RWPE2 (cell line): ENCODE measurements around the gene KDF1.

Experiments
- ATAC-seq: fragments of 200-7000 bp; cut with Tn5 transposase; 3 replicates; pipeline ENCODE4 v1.9.1; 2021; ENCODE audit warnings: low read depth
- DNase-seq: peaks from one replicate; pipeline ENCODE4 v3.0.0-alpha.2; 2020; ENCODE audit warnings: low spot score
- H3K27ac ChIP-seq: fragments of 450-650 bp; 2 replicates; pipeline ENCODE4 v1.5.1; 2017; ENCODE audit warnings: mild to moderate bottlenecking; ENCODE audit not compliant: poor library complexity, severe bottlenecking
- H3K27me3 ChIP-seq: fragments of 250-450 bp; sonication (Bioruptor Pico); 2 replicates; pipeline ENCODE4 v1.5.1; 2021; ENCODE audit warnings: mild to moderate bottlenecking, moderate library complexity; ENCODE audit not compliant: insufficient read depth, poor library complexity, severe bottlenecking
- H3K36me3 ChIP-seq: fragments of 250-450 bp; sonication (Bioruptor Pico); 2 replicates; pipeline ENCODE4 v1.5.1; 2020; ENCODE audit warnings: low read depth, mild to moderate bottlenecking, moderate library complexity
- H3K4me1 ChIP-seq: fragments of 250-450 bp; sonication (Bioruptor Pico); 2 replicates; pipeline ENCODE4 v1.5.1; 2021; ENCODE audit warnings: mild to moderate bottlenecking, moderate library complexity; ENCODE audit not compliant: insufficient read depth, poor library complexity, severe bottlenecking
- H3K4me3 ChIP-seq: fragments of 250-450 bp; sonication (Bioruptor Pico); 2 replicates; pipeline ENCODE4 v1.5.1; 2021; ENCODE audit warnings: mild to moderate bottlenecking, moderate library complexity; ENCODE audit not compliant: severe bottlenecking
- H3K9me3 ChIP-seq: fragments of 250-450 bp; sonication (Bioruptor Pico); 2 replicates; pipeline ENCODE4 v1.5.1; 2021; ENCODE audit warnings: mild to moderate bottlenecking, moderate library complexity; ENCODE audit not compliant: severe bottlenecking
- TF ChIP-seq, protein P1 (sequence below): fragments of 450-650 bp; IDR thresholded peaks from one replicate; pipeline ENCODE4 v1.5.1; 2017; ENCODE audit warnings: mild to moderate bottlenecking, moderate library complexity; ENCODE audit not compliant: poor library complexity, severe bottlenecking

The KDF1 gene

GRCh38 chr1:26998429-26999300 lies 38.4 kb upstream of the KDF1 start:
- DNase-seq (peak; percentile 94), ATAC-seq (peak; percentile 54)
- TF ChIP-seq, protein P1, sequence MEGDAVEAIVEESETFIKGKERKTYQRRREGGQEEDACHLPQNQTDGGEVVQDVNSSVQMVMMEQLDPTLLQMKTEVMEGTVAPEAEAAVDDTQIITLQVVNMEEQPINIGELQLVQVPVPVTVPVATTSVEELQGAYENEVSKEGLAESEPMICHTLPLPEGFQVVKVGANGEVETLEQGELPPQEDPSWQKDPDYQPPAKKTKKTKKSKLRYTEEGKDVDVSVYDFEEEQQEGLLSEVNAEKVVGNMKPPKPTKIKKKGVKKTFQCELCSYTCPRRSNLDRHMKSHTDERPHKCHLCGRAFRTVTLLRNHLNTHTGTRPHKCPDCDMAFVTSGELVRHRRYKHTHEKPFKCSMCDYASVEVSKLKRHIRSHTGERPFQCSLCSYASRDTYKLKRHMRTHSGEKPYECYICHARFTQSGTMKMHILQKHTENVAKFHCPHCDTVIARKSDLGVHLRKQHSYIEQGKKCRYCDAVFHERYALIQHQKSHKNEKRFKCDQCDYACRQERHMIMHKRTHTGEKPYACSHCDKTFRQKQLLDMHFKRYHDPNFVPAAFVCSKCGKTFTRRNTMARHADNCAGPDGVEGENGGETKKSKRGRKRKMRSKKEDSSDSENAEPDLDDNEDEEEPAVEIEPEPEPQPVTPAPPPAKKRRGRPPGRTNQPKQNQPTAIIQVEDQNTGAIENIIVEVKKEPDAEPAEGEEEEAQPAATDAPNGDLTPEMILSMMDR, result no peak
- H3K9me3 ChIP-seq, result no peaks in the 10 kb centered on the region
- peaks cover 61% of the 10 kb centered on the region for H3K4me1 ChIP-seq
- peak overlapping the region; percentile 98 for H3K27ac ChIP-seq
- H3K4me3 ChIP-seq, result no peak overlapping the region
- H3K27me3 ChIP-seq, result no peaks in the 10 kb centered on the region
- peaks cover 37% of the 10 kb centered on the region for H3K36me3 ChIP-seq

DNA sequence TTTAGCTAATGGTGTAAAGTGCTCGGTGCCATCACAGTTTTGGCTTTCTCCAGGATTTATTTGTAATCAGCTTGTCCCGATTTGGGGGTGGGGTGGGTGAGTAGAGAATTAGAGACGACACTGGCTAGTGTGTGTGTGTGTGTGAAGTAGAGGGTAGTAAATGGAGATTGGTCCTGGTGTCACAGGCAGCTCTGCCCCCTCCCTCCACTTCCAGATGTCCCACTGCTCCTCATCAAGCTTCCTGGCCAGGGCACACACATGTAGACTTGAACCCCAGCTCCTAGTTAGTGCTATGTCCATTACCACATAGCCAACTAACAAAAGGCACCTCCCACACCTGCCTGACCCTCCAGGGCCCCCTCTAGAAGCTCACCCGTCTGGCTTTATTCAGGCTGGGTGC lies 36.4 kb upstream of the KDF1 start:
- TF ChIP-seq, protein P1, result no peak
- H3K27ac ChIP-seq, result peak overlapping the region; percentile 98
- ATAC-seq, result no peak
- H3K36me3 ChIP-seq, result peaks cover 26% of the 10 kb centered on the region
- H3K27me3 ChIP-seq, result no peaks in the 10 kb centered on the region
- H3K4me1 ChIP-seq, result peaks cover 54% of the 10 kb centered on the region
- no peak overlapping the region for H3K4me3 ChIP-seq
- DNase-seq, result peak; percentile 42
- no peaks in the 10 kb centered on the region for H3K9me3 ChIP-seq

DNA sequence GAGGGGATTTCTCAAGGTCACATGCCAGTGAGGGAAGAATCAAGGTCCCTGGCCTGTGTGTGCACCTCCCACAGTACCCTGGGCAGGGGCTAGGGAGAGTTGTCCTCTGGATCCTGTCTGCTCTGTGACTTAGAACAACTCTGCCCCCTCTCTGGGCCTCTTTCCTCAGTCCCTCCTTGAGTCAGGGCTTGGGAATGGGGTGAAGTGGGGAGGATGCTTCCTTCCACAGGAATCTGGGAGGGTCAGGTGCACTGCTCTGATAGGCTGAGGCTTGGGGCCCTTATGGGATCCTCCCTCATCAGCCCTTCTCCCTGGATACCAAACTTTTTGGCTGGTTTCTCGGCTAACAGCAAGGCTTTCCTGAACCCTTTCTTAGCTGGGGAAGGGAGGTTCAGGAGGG lies 35.8 kb upstream of the KDF1 start:
- peak overlapping the region; percentile 98 for H3K27ac ChIP-seq
- no peaks in the 10 kb centered on the region for H3K9me3 ChIP-seq
- H3K27me3 ChIP-seq, result no peaks in the 10 kb centered on the region
- peaks cover 26% of the 10 kb centered on the region for H3K36me3 ChIP-seq
- TF ChIP-seq, protein P1, result no peak
- peak; percentile 37 for ATAC-seq
- peak overlapping the region; percentile 91 for H3K4me3 ChIP-seq
- peaks cover 54% of the 10 kb centered on the region for H3K4me1 ChIP-seq
- DNase-seq, result peak; percentile 84

GRCh38 chr1:26994787-26995517 lies 34.7 kb upstream of the KDF1 start:
- Histone ChIP-seq H3K4me1 (peaks cover 52% of the 10 kb centered on the region), H3K27ac (peak overlapping the region; percentile 98)
- DNase-seq, result peak; percentile 61

More at GRCh38 chr1:26994787-26995517, 34.7 kb upstream of the KDF1 start:
- no peak for ATAC-seq
- no peaks in the 10 kb centered on the region for H3K27me3 ChIP-seq
- H3K4me3 ChIP-seq, result peak overlapping the region; percentile 91
- H3K36me3 ChIP-seq, result peaks cover 18% of the 10 kb centered on the region
- H3K9me3 ChIP-seq, result no peaks in the 10 kb centered on the region
- TF ChIP-seq, protein P1, result no peak
